Activated CD4-positive, CD25-positive, alpha-beta regulatory T cell treated with anti-CD3 and anti-CD28 coated beads, Interleukin-2, amount 50 U/mL, for 24 hours (primary cell): Measurements from ENCODE around the gene PRKCA.
"Not testable (repeated sequence)": the region's sequence is repeated elsewhere in the genome, so short reads cannot be mapped to it uniquely, and the experiment has no call there.

ENCODE experiments used
- ATAC-seq, 2 donors: fragments of 150-1000 bp; cut with Tn5 transposase; one replicate each; pipeline ENCODE4 v1.10.0; 2021; ENCODE audit warnings: mild to moderate bottlenecking in 1 of 2, moderate library complexity in 1 of 2

Gene PRKCA

DNA sequence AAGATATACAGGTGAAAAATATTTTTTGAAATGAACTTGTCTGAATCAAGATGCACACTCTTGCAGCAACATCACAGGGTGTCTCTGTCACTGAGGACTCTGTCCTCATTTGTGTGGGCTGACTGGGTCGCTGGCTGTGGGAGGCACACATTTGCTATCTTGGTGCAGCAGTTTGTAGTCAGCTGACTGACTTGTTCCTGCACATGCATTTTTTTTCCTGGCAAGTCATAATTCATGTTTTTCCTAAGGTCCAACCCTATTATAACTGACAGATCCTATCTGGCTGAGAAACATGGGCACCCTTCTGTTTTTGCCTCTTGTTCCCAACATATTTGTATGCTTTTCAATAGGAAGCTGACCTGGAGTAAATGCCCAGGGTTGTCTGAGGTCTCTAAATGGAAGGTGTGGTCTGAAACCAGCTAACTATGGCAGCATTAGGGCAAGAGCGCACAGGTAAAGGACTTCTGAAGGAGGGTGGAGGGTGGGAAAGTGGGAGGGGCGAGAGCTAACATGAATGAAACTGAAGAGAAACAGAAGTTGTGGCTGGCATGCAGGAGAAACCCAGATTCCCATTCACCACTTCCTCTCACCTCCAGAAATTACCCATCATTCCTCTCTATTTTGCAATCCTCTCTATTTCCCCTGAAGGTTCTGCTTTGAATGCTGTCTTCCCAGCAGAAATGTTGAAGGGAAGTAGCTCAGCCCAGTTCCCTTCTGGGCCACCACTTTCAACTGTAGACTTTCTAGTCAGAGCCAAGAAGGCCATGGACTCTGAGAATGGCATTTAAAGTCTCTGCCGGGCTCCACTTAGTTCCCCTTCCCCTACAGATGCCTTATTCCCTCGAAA is 166.1 kb downstream of the PRKCA start:
- ATAC-seq = no peak

- no peak for ATAC-seq
Observed at GRCh38 chr17:66469088-66469442, 166.7 kb downstream of the PRKCA start.

DNA sequence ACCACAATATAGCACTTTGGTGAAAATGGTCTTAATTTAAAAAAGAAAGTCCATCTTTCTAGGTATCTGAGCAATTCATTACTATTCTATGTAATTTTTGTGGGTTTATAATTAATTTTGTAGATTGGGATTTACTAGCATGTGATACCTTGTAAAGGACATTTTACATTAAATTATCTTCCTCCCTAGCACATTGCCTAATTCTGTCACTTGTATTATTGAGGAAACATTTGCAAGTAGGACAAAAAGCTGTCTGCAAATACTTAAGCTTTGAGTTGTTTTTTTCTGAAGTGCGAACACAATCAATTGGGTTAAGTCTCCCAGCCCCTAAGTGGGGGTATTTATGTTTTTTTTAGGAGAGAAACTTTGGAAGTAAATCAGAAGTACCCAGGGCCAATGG is 167.0 kb downstream of the PRKCA start:
- no peak for ATAC-seq

DNA sequence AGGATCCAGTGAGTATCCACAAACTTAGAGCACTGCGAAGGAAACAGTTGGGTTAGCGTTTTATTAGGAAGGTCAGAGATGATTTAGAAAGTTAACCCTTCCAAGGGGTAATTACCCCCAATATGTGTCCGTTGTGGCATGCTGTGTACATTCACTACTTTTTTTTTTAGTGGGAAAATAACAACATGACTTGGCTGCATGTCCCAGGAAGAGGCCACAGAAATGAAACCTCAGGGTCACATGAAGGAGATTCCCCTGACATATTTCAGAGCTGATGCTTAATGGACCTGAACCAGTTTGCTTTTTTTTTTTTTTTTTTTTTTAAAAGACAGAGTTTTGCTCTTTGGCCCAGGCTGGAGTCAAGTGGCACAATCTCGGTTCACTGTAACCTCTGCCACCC is 167.5 kb downstream of the PRKCA start:
- no peak for ATAC-seq

- ATAC-seq = no peak
Observed at GRCh38 chr17:66472123-66472522, 169.7 kb downstream of the PRKCA start.

GRCh38 chr17:66474258-66474657 is 171.8 kb downstream of the PRKCA start:
- no peak for ATAC-seq

- no peak for ATAC-seq
Observed at GRCh38 chr17:66474806-66475497, 172.5 kb downstream of the PRKCA start.

DNA sequence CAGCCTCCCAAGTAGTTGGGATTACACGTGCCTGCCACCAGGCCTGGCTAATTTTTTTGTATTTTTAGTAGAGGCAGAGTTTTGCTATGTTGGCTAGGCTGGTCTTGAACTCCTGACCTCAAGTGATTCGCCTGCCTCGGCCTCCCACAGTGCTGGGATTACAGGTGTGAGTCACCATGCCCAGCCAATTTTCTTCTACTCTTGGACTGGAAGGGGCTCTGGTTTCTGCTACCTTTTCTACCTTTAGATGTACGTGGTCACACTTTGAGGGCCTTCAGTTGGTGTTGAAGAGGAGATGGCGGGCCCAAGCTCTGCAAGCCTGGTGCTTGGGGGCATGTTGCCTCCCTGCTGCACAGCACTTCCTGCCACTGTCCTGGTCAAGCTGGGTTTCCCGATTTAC is 173.6 kb downstream of the PRKCA start:
- no peak for ATAC-seq

DNA sequence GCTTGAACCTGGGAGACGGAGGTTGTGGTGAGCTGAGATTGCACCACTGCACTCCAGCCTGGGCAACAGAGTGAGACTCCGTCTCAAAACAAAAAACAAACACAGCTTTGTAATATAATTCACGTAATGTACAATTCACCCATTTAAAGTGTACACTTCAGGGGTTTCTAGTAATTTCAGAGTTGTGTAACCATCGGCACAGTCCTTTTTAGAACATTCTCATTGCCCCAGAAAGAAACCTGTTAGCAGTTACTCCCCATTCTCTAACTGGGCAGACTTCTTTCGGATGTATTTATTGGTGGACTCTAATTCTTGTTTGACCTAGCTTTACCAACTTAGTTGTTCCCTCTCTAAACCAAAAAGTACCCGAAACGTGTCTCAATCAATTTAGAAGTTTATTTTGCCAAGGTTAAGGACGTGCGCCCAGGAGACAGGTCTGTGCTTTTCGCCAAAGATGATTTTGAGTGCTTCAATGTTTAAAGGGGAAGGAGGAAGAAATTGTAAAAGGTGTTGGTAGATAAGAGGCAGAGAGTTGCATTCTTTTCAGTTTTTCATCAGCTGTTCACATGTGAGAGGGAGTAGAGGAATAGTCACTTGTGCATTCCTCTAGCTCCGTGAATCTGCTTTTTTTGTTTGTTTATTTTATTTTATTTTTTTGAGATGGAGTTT is 175.3 kb downstream of the PRKCA start:
- no peak for ATAC-seq

- not testable (repeated sequence) for ATAC-seq
Observed at GRCh38 chr17:66479230-66479889, 176.9 kb downstream of the PRKCA start.

- ATAC-seq = no peak
Observed at GRCh38 chr17:66480243-66480642, 177.8 kb downstream of the PRKCA start.

- no peak for ATAC-seq
Observed at GRCh38 chr17:66480802-66481201, 178.4 kb downstream of the PRKCA start.

- no peak for ATAC-seq
Observed at GRCh38 chr17:66481271-66481670, 178.9 kb downstream of the PRKCA start.

DNA sequence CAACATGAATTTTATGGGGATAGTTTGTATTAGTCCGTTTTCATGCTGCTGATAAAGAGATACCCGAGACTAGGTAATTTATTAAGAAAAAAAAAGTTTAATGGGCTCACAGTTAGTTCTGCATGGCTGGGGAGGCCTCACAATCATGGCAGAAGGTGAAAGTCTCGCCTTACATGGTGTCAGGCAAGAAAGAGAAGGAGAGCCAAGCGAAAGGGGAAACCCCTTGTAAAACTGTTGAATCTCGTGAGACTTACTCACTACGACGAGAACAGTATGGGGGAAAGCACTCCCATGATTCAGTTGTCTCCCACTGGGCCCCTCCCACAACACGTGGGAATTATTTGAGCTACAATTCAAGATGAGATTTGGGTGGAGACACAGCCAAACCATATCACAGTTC is 181.5 kb downstream of the PRKCA start:
- peak; percentile 38 to 43 for ATAC-seq

DNA sequence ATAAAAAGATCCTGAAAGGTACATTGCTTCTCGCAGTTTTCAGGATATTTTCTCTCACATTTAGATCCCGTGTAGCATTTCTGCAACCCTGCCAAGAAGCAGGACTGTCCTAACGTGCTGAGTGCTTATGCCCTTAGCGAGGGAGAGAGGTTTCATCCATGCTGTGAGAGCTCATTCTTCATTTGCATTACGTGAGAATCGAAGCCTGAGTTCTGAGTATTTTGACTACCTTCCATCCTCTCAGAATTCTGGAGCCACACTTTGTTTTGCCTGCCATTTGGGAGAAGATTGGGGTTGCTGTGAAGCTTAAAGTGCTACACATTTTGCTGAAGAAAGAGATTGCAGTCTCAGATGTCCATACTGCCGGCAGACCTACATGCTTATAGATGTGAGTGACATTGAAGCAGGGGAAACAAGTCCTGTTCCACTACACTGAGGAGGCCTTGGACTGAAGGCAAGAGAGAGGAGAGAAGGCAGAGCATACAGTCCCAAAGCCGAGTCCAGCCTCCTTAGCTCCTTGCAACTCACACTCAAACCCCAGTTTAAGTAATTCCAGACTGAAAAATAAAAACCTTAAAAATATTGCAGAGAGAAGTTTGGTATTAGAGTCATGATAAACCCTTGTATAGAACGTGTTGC is 183.0 kb downstream of the PRKCA start:
- ATAC-seq = no peak

DNA sequence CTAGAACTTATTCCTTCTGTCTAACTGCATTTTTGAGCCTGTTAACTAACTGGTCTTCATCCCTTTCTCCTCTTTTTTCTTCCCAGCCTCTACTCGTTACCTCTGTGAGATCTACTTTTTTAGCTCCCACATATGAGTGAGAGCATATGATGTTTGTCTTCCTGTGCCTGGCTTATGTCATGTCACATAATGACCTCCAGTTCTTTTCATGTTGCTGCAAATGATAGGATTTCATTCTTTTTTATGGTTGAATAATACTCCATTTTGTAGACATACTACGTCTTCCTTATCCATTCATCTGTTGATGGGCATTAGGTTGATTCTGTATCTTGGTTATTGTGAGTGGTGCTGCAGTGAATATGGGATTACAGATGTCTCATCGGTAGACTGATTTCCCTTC is 184.7 kb downstream of the PRKCA start:
- ATAC-seq = no peak

- no peak for ATAC-seq
Observed at GRCh38 chr17:66487981-66488468, 185.6 kb downstream of the PRKCA start.

DNA sequence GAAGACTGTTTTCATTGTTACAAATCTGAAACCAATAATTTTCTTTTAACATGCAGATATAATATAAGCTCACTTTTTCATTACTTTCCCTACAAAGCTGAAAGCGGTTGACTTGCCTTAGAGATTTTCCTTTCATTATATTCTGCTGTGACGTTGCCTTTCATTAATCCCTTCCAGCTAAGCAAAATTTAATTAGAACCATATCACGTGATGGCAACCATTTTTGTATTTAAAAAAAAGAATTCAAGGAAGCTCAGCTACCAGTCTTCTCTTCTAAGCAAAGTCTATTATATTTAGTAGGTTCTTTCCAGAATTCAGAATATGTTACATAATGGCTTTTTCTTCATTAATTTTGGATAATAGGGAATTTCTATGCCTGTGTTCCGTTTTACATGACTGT is 186.5 kb downstream of the PRKCA start:
- ATAC-seq = no peak

GRCh38 chr17:66489576-66489975 is 187.2 kb downstream of the PRKCA start:
- ATAC-seq = not testable (repeated sequence)

DNA sequence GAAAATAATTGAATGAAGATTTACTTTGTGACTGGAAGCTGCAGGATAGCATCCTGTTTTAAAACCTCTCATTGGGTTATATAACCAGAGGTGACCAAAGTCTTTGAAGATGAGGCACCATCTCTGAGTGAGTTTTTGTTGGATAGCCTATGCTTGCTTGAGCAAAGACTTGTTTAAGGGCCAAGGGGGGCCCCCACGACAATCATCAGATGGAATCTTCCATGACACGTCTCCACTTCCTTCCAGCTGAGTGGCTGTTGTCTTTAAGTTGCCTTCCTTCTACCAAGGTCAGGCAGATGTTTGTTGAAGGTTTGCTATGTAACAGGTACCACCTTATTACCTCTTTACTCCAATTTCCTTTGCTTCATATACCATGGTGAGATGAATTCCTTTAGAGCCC is 188.8 kb downstream of the PRKCA start:
- peak; percentile 38 to 47 for ATAC-seq

GRCh38 chr17:66491665-66492064 is 189.3 kb downstream of the PRKCA start:
- ATAC-seq = no peak

GRCh38 chr17:66492080-66492479 is 189.7 kb downstream of the PRKCA start:
- ATAC-seq = no peak
